ENCODE measurements around the gene PPP3R2.
"Not testable (repeated sequence)": the region's sequence is repeated elsewhere in the genome, so short reads cannot be mapped to it uniquely, and the experiment has no call there.

Gene PPP3R2

GRCh38 chr9:101625876-101626275 lies 31.1 kb upstream of the PPP3R2 start:
- Histone ChIP-seq H3K36me3 (ENCODE audit: insufficient read depth, low read length) (no peaks in the 10 kb centered on the region), H3K9ac (ENCODE audit: low read length) (no peak overlapping the region), H3K9me3 (ENCODE audit: low read length) (no peaks in the 10 kb centered on the region), H3K27me3 (ENCODE audit: control insufficient read depth in 1 of 2, insufficient read depth in 2 of 2, low read length in 2 of 2) (no peaks in the 10 kb centered on the region), H3K27ac (ENCODE audit: low read depth, low read length) (no peak overlapping the region), H3K4me1 (ENCODE audit: insufficient read depth, low read length) (no peaks in the 10 kb centered on the region), H3K4me3 (ENCODE audit: low read depth in 1 of 2, low read length in 2 of 2) (no peak overlapping the region)

GRCh38 chr9:101620452-101620851 lies 25.7 kb upstream of the PPP3R2 start:
- Histone ChIP-seq H3K36me3 (ENCODE audit: insufficient read depth, low read length) (no peaks in the 10 kb centered on the region), H3K4me1 (ENCODE audit: insufficient read depth, low read length) (no peaks in the 10 kb centered on the region), H3K27me3 (ENCODE audit: control insufficient read depth in 1 of 2, insufficient read depth in 2 of 2, low read length in 2 of 2) (no peaks in the 10 kb centered on the region), H3K9ac (ENCODE audit: low read length) (no peak overlapping the region), H3K4me3 (ENCODE audit: low read depth in 1 of 2, low read length in 2 of 2) (no peak overlapping the region), H3K9me3 (ENCODE audit: low read length) (no peaks in the 10 kb centered on the region), H3K27ac (ENCODE audit: low read depth, low read length) (no peak overlapping the region)

GRCh38 chr9:101618698-101619097 lies 23.9 kb upstream of the PPP3R2 start:
- Histone ChIP-seq H3K9ac (ENCODE audit: low read length) (no peak overlapping the region), H3K27ac (ENCODE audit: low read depth, low read length) (no peak overlapping the region), H3K4me1 (ENCODE audit: insufficient read depth, low read length) (no peaks in the 10 kb centered on the region), H3K36me3 (ENCODE audit: insufficient read depth, low read length) (no peaks in the 10 kb centered on the region), H3K27me3 (ENCODE audit: control insufficient read depth in 1 of 2, insufficient read depth in 2 of 2, low read length in 2 of 2) (no peaks in the 10 kb centered on the region), H3K9me3 (ENCODE audit: low read length) (no peaks in the 10 kb centered on the region), H3K4me3 (ENCODE audit: low read depth in 1 of 2, low read length in 2 of 2) (no peak overlapping the region)

- no peak overlapping the region for H3K4me3 ChIP-seq (ENCODE audit: low read depth in 1 of 2, low read length in 2 of 2)
- no peaks in the 10 kb centered on the region for H3K9me3 ChIP-seq (ENCODE audit: low read length)
- H3K9ac ChIP-seq (ENCODE audit: low read length): no peak overlapping the region
- no peaks in the 10 kb centered on the region for H3K27me3 ChIP-seq (ENCODE audit: control insufficient read depth in 1 of 2, insufficient read depth in 2 of 2, low read length in 2 of 2)
- H3K36me3 ChIP-seq (ENCODE audit: insufficient read depth, low read length): no peaks in the 10 kb centered on the region
- no peaks in the 10 kb centered on the region for H3K4me1 ChIP-seq (ENCODE audit: insufficient read depth, low read length)
- H3K27ac ChIP-seq (ENCODE audit: low read depth, low read length): no peak overlapping the region
These were observed 10.8 kb upstream of the PPP3R2 start for GRCh38 chr9:101605547-101605946.

- H3K27me3 ChIP-seq (ENCODE audit: control insufficient read depth in 1 of 2, insufficient read depth in 2 of 2, low read length in 2 of 2): no peaks in the 10 kb centered on the region
These were observed 9.5 kb upstream of the PPP3R2 start for GRCh38 chr9:101604296-101604695.

GRCh38 chr9:101601904-101602765 lies 7.4 kb upstream of the PPP3R2 start:
- H3K4me3 ChIP-seq (ENCODE audit: low read depth in 1 of 2, low read length in 2 of 2): no peak overlapping the region
- no peak overlapping the region for H3K27ac ChIP-seq (ENCODE audit: low read depth, low read length)
- no peaks in the 10 kb centered on the region for H3K9me3 ChIP-seq (ENCODE audit: low read length)
- H3K27me3 ChIP-seq (ENCODE audit: control insufficient read depth in 1 of 2, insufficient read depth in 2 of 2, low read length in 2 of 2): no peaks in the 10 kb centered on the region
- H3K36me3 ChIP-seq (ENCODE audit: insufficient read depth, low read length): no peaks in the 10 kb centered on the region
- H3K9ac ChIP-seq (ENCODE audit: low read length): no peak overlapping the region
- H3K4me1 ChIP-seq (ENCODE audit: insufficient read depth, low read length): no peaks in the 10 kb centered on the region

More at GRCh38 chr9:101604296-101604695, 9.5 kb upstream of the PPP3R2 start:
- Histone ChIP-seq H3K9ac (ENCODE audit: low read length) (no peak overlapping the region), H3K27ac (ENCODE audit: low read depth, low read length) (no peak overlapping the region), H3K4me3 (ENCODE audit: low read depth in 1 of 2, low read length in 2 of 2) (no peak overlapping the region), H3K36me3 (ENCODE audit: insufficient read depth, low read length) (no peaks in the 10 kb centered on the region), H3K4me1 (ENCODE audit: insufficient read depth, low read length) (no peaks in the 10 kb centered on the region), H3K9me3 (ENCODE audit: low read length) (no peaks in the 10 kb centered on the region)

GRCh38 chr9:101593345-101593744 lies 1.4 kb downstream of the PPP3R2 start:
- Histone ChIP-seq H3K4me3 (ENCODE audit: low read depth in 1 of 2, low read length in 2 of 2) (no peak overlapping the region), H3K4me1 (ENCODE audit: insufficient read depth, low read length) (no peaks in the 10 kb centered on the region), H3K27ac (ENCODE audit: low read depth, low read length) (no peak overlapping the region), H3K9ac (ENCODE audit: low read length) (no peak overlapping the region), H3K27me3 (ENCODE audit: control insufficient read depth in 1 of 2, insufficient read depth in 2 of 2, low read length in 2 of 2) (no peaks in the 10 kb centered on the region), H3K9me3 (ENCODE audit: low read length) (no peaks in the 10 kb centered on the region), H3K36me3 (ENCODE audit: insufficient read depth, low read length) (no peaks in the 10 kb centered on the region)

- Histone ChIP-seq H3K9me3 (ENCODE audit: low read length) (no peaks in the 10 kb centered on the region), H3K4me3 (ENCODE audit: low read depth in 1 of 2, low read length in 2 of 2) (no peak overlapping the region), H3K27me3 (ENCODE audit: control insufficient read depth in 1 of 2, insufficient read depth in 2 of 2, low read length in 2 of 2) (no peaks in the 10 kb centered on the region), H3K4me1 (ENCODE audit: insufficient read depth, low read length) (no peaks in the 10 kb centered on the region), H3K36me3 (ENCODE audit: insufficient read depth, low read length) (no peaks in the 10 kb centered on the region), H3K27ac (ENCODE audit: low read depth, low read length) (no peak overlapping the region), H3K9ac (ENCODE audit: low read length) (no peak overlapping the region)
These were observed 2.0 kb downstream of the PPP3R2 start for GRCh38 chr9:101592788-101593187.

- Histone ChIP-seq H3K27me3 (ENCODE audit: control insufficient read depth in 1 of 2, insufficient read depth in 2 of 2, low read length in 2 of 2) (no peaks in the 10 kb centered on the region), H3K4me3 (ENCODE audit: low read depth in 1 of 2, low read length in 2 of 2) (no peak overlapping the region), H3K9me3 (ENCODE audit: low read length) (no peaks in the 10 kb centered on the region), H3K36me3 (ENCODE audit: insufficient read depth, low read length) (no peaks in the 10 kb centered on the region), H3K27ac (ENCODE audit: low read depth, low read length) (no peak overlapping the region), H3K9ac (ENCODE audit: low read length) (no peak overlapping the region), H3K4me1 (ENCODE audit: insufficient read depth, low read length) (no peaks in the 10 kb centered on the region)
These were observed 2.9 kb downstream of the PPP3R2 start for GRCh38 chr9:101591787-101592446.

GRCh38 chr9:101590901-101591300 lies 3.9 kb downstream of the PPP3R2 start:
- no peaks in the 10 kb centered on the region for H3K9me3 ChIP-seq (ENCODE audit: low read length)
- no peak overlapping the region for H3K9ac ChIP-seq (ENCODE audit: low read length)
- H3K36me3 ChIP-seq (ENCODE audit: insufficient read depth, low read length): no peaks in the 10 kb centered on the region
- H3K27ac ChIP-seq (ENCODE audit: low read depth, low read length): no peak overlapping the region
- no peaks in the 10 kb centered on the region for H3K27me3 ChIP-seq (ENCODE audit: control insufficient read depth in 1 of 2, insufficient read depth in 2 of 2, low read length in 2 of 2)
- no peaks in the 10 kb centered on the region for H3K4me1 ChIP-seq (ENCODE audit: insufficient read depth, low read length)
- no peak overlapping the region for H3K4me3 ChIP-seq (ENCODE audit: low read depth in 1 of 2, low read length in 2 of 2)

GRCh38 chr9:101590074-101590473 lies 4.7 kb downstream of the PPP3R2 start:
- H3K27me3 ChIP-seq (ENCODE audit: control insufficient read depth in 1 of 2, insufficient read depth in 2 of 2, low read length in 2 of 2); H3K36me3 ChIP-seq (ENCODE audit: insufficient read depth, low read length); H3K9me3 ChIP-seq (ENCODE audit: low read length); H3K4me1 ChIP-seq (ENCODE audit: insufficient read depth, low read length); H3K27ac ChIP-seq (ENCODE audit: low read depth, low read length); H3K4me3 ChIP-seq (ENCODE audit: low read depth in 1 of 2, low read length in 2 of 2); H3K9ac ChIP-seq (ENCODE audit: low read length): not testable (repeated sequence)
